Prostate gland (tissue), 2 donors: ENCODE measurements around the gene ANKRD40. TPM values are rescaled to one million over a fixed set of nuclear protein-coding genes. Genes with fewer than 3 reads are reported as not detected.
A peak's percentile ranks its signal among the peaks of the same experiment; 100 is the strongest.

Experiments used
- DNase-seq: peaks from one replicate; pipeline ENCODE4 v3.0.0-alpha.2; 2019; ENCODE audit warnings: low spot score
- H3K27ac ChIP-seq, 2 donors: fragments of 200-600 bp; sonication (generic); 2 replicates each; pipeline ENCODE4 v1.5.1; 2017 to 2019
- H3K27me3 ChIP-seq: fragments of 200-600 bp; sonication (generic); replicated peaks from 2 replicates; pipeline ENCODE4 v1.5.1; 2019; ENCODE audit not compliant: insufficient read depth
- H3K36me3 ChIP-seq, 2 donors: fragments of 200-600 bp; sonication (generic); 1 replicate in 1 of 2; 2 replicates in 1 of 2; pipeline versions ENCODE4 v1.5.1 to v1.8.1; 2017 to 2019
- H3K4me1 ChIP-seq: fragments of 200-600 bp; sonication (generic); replicated peaks from 2 replicates; pipeline ENCODE4 v1.5.1; 2019
- H3K4me3 ChIP-seq, 2 donors: fragments of 200-600 bp; sonication (generic); 2 replicates each; pipeline ENCODE4 v1.5.1; 2017 to 2019
- H3K9me3 ChIP-seq: fragments of 200-600 bp; sonication (generic); 2 replicates; pipeline ENCODE4 v1.5.1; 2017
- CTCF ChIP-seq, 4 experiments: fragments of 200-600 bp in 2 of 4; fragments of 450-650 bp in 2 of 4; sonication (generic) in 2 of 4; IDR thresholded peaks; 1 replicate in 3 of 4; 2 replicates in 1 of 4; pipeline ENCODE4 v1.5.1; 2016 to 2019; ENCODE audit warnings: antibody characterized with exemption in 4 of 4, mild to moderate bottlenecking in 2 of 4, moderate library complexity in 2 of 4
- POLR2A ChIP-seq: fragments of 450-650 bp; IDR thresholded peaks from one replicate; pipeline ENCODE4 v1.6.1; 2016; ENCODE audit warnings: antibody characterized with exemption, mild to moderate bottlenecking
- POLR2AphosphoS5 ChIP-seq: sonication (generic); formaldehyde crosslinking; IDR thresholded peaks from one replicate; pipeline ENCODE4 v1.6.1; 2017; ENCODE audit warnings: antibody characterized with exemption
- WGBS: methylation state at CpG from one replicate; pipeline ENCODE4 v1.1.5; 2018; 5-methylcytosine and 5-hydroxymethylcytosine counted together
- intact Hi-C: fragments of 100-400 bp; cut with DNase I; formaldehyde crosslinking; loops from one replicate; pipeline ENCODE4 v1.14.2; 2022
- total RNA-seq, 2 donors: library from RNA; depleted of rRNA; stranded (reverse); fragments of >200 nt; gene quantifications; one replicate each; pipeline ENCODE4 v1.1.0, GENCODE V29; 2016

ANKRD40 gene
- total RNA-seq, 2 donors from 2014 or later, result 31.2 to 36.0 TPM

- peaks cover 9 to 13% of the 10 kb centered on the region in 2 donors for H3K36me3 ChIP-seq
- no peaks in the 10 kb centered on the region for H3K9me3 ChIP-seq
- H3K27ac ChIP-seq, result no peak overlapping the region
- WGBS, result 74% methylated on average over 7 of the region's 7 CpGs
- no peak for TF ChIP-seq POLR2AphosphoS5
- TF ChIP-seq CTCF (IDR thresholded peaks at IDR 0.05), result no peak
- TF ChIP-seq POLR2A, result no peak
- DNase-seq, result no peak
- H3K4me3 ChIP-seq, result no peak overlapping the region
- no peaks in the 10 kb centered on the region for H3K27me3 ChIP-seq
- intact Hi-C loops, result loop anchor here (5.0 kb wide), 1 partner anchor 67 kb away; the partner anchor contains the start of gene ABCC3
- no peaks in the 10 kb centered on the region for H3K4me1 ChIP-seq
Measured at GRCh38 chr17:50699410-50699809, 8.3 kb downstream of the ANKRD40 start.

GRCh38 chr17:50697663-50698272, 9.9 kb downstream of the ANKRD40 start:
- intact Hi-C loops, result loop anchor here (5.0 kb wide), 1 partner anchor 65 kb away; the partner anchor contains the start of gene ABCC3
- H3K4me1 ChIP-seq, result peaks cover 9% of the 10 kb centered on the region
- H3K4me3 ChIP-seq, result no peak overlapping the region

GRCh38 chr17:50697062-50697461, 10.7 kb downstream of the ANKRD40 start:
- Histone ChIP-seq H3K9me3 (no peaks in the 10 kb centered on the region), H3K4me3 (no peak overlapping the region), H3K27ac (no peak overlapping the region), H3K36me3 (peaks cover 9 to 13% of the 10 kb centered on the region in 2 donors), H3K4me1 (peaks cover 16% of the 10 kb centered on the region), H3K27me3 (no peaks in the 10 kb centered on the region)
- no peak for DNase-seq
- intact Hi-C loops, result loop anchor here (5.0 kb wide), 1 partner anchor 65 kb away; the partner anchor contains the start of gene ABCC3
- TF ChIP-seq CTCF (IDR thresholded peaks at IDR 0.05), result no peak
- TF ChIP-seq POLR2AphosphoS5, result no peak
- TF ChIP-seq POLR2A, result no peak
- 67% methylated on average over 3 of the region's 3 CpGs for WGBS

More at GRCh38 chr17:50697663-50698272, 9.9 kb downstream of the ANKRD40 start:
- TF ChIP-seq POLR2A, result no peak
- no peak for TF ChIP-seq POLR2AphosphoS5
- peak in 1 of 4 experiments; percentile 20 for TF ChIP-seq CTCF (IDR thresholded peaks at IDR 0.05)
- WGBS, result 28% methylated on average over 3 of the region's 3 CpGs
- H3K27ac ChIP-seq, result no peak overlapping the region
- no peaks in the 10 kb centered on the region for H3K9me3 ChIP-seq
- DNase-seq, result no peak
- no peaks in the 10 kb centered on the region for H3K27me3 ChIP-seq
- peaks cover 9 to 13% of the 10 kb centered on the region in 2 donors for H3K36me3 ChIP-seq

GRCh38 chr17:50696365-50696879, 11.3 kb downstream of the ANKRD40 start:
- WGBS, result 85% methylated on average over 3 of the region's 3 CpGs
- Histone ChIP-seq H3K9me3 (no peaks in the 10 kb centered on the region), H3K4me3 (no peak overlapping the region), H3K27ac (no peak overlapping the region), H3K36me3 (peaks cover 9 to 13% of the 10 kb centered on the region in 2 donors), H3K27me3 (no peaks in the 10 kb centered on the region), H3K4me1 (peaks cover 22% of the 10 kb centered on the region)
- TF ChIP-seq POLR2A, result no peak
- no peak for TF ChIP-seq POLR2AphosphoS5
- no peak for TF ChIP-seq CTCF (IDR thresholded peaks at IDR 0.05)
- intact Hi-C loops, result loop anchor here (5.0 kb wide), 1 partner anchor 64 kb away; the partner anchor contains the start of gene ABCC3
- no peak for DNase-seq
